Right cardiac atrium (tissue), 5 donors: ENCODE measurements around the gene CCDC149. TPM values are rescaled to one million over a fixed set of nuclear protein-coding genes. Genes with fewer than 3 reads are reported as not detected.

Experiments
- ATAC-seq, 2 donors: fragments of 200-7000 bp; cut with Tn5 transposase; one replicate each; pipeline versions ENCODE4 v1.8.0 to v1.9.1; 2020; ENCODE audit warnings: moderate library complexity in 2 of 2, mild to moderate bottlenecking in 1 of 2
- DNase-seq, 3 donors: peaks; one replicate each; pipeline ENCODE4 v3.0.0-alpha.2; 2020
- H3K27ac ChIP-seq: one replicate; pipeline ENCODE4 v1.5.1; 2013; ENCODE audit warnings: mild to moderate bottlenecking, low read length, control low read depth, moderate library complexity
- H3K27me3 ChIP-seq: one replicate; pipeline ENCODE4 v1.6.1; 2013; ENCODE audit not compliant: control insufficient read depth, insufficient read depth
- H3K4me1 ChIP-seq: one replicate; pipeline ENCODE4 v1.6.1; 2013; ENCODE audit warnings: low read length; ENCODE audit not compliant: control insufficient read depth, insufficient read depth
- H3K4me3 ChIP-seq: one replicate; pipeline ENCODE4 v1.5.1; 2013; ENCODE audit warnings: low read length, control low read depth
- H3K9me3 ChIP-seq: one replicate; pipeline ENCODE4 v1.6.1; 2013; ENCODE audit warnings: low read length; ENCODE audit not compliant: control insufficient read depth
- WGBS: extraction: QIAGEN DNeasy Blood & Tissue Kit; methylation state at CpG from one replicate; pipeline ENCODE4 v1.1.7; 2013; 5-methylcytosine and 5-hydroxymethylcytosine counted together
- intact Hi-C, 4 donors: fragments of 100-400 bp; cut with DNase I; formaldehyde crosslinking; loops; one replicate each; pipeline versions ENCODE4 v1.11.0 to v1.14.0; 2022 to 2023
- polyA plus RNA-seq: library from polyadenylated mRNA; stranded (reverse); fragments of 200-250 nt; gene quantifications from one replicate; pipeline ENCODE4 v1.2.3, GENCODE V29; 2013
- total RNA-seq, 4 donors: library from RNA; stranded (reverse); fragmentation: NEBNext Ultra II Directional; extraction: Animal tissue kit (Norgen Biotek cat#: 25700); gene quantifications; one replicate each; pipeline ENCODE4 v1.2.1, GENCODE V29; 2021
- donor health status: healthy with polysubstance abuse.
- donor health status: DM: no; HTN: yes; CAD: no.
- donor health status: DM: no; HTN: no; CAD: no.
- donor health status: DM: no; HTN: yes; CAD: no; lungs with severe emphysema.
- donor health status: DM: yes; HTN: yes; CAD: no.

CCDC149 gene
- total and polyA plus RNA-seq, 5 donors, result 10.1 to 17.4 (median 15.4) TPM

DNA sequence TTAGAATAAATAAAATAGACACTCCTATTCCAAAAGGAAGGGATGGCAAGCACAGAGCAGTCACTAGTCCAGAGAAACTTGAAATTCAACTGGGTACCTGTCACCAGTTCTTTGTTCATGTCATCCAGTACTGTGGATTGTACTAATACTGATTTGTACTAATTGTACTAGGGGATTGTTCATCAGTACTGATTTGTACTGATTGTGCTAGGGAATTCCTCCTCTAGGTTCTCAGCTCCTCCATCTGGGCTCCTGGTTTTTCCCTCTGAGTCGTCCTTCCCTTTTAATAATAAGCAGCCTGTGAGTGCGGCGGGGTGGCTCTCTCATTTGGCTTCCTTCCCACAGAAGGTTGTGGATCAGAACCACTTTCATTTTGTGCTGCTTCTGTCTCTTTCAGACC lies 148.5 kb downstream of the CCDC149 start:
- intact Hi-C loops, result no loop called here
- WGBS, result 79% methylated on average over 3 of the region's 3 CpGs

DNA sequence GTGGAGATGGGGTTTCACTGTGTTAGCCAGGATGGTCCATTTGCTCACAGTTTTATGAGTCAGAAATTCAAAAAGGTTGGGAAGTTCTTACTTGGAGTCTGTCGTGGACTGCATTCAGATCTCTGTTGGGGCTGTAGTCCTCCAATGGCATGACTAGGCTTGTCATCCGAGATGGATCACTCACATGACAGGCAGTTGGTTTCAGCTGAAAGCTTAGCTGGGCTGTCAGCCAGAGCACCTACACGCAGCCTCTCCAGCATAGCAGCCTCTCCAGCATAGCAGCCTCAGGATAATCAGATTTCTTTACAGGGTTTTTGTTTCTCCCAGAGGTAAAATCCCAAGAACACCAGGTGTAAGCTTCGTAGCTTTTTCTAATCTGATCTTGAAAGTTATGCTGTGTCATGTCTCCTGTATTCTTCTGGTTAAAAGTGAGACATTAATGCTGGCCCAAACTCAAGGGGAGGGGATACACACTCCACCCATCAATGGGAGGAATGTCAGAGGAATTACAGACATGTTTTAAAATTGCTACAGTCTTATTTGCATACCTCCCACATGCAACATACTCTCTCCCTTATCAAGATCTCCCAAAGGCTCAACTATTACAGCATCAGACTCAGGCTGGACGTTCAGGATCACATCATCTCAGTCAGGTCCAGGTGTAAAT lies 149.1 kb downstream of the CCDC149 start:
- Histone ChIP-seq H3K27me3 (no peaks in the 10 kb centered on the region), H3K9me3 (no peaks in the 10 kb centered on the region), H3K4me1 (no peaks in the 10 kb centered on the region), H3K27ac (no peak overlapping the region), H3K4me3 (no peak overlapping the region)
- DNase-seq, result peak in 1 of 3 donors; percentile 43
- WGBS, result 47% methylated on average over 5 of the region's 5 CpGs
- intact Hi-C loops, result no loop called here
- ATAC-seq, result peak; percentile 40 to 63

More for the DNA sequence above, 148.5 kb downstream of the CCDC149 start:
- Histone ChIP-seq H3K4me1 (no peaks in the 10 kb centered on the region), H3K9me3 (no peaks in the 10 kb centered on the region), H3K27ac (no peak overlapping the region), H3K27me3 (no peaks in the 10 kb centered on the region), H3K4me3 (no peak overlapping the region)
- DNase-seq (no peak), ATAC-seq (no peak)

Other genes starting within 250 kb of the CCDC149 start
- gene SOD3, start 117.5 kb downstream of the CCDC149 start, total RNA-seq, result 100 to 1,000 TPM in 1 of 4 donors, 10 to 100 TPM in 3; 61.2 to 129 (median 80.9) TPM
- gene SOD3, start 117.5 kb downstream of the CCDC149 start, polyA plus RNA-seq, result 59.2 TPM
- 1 to 10 TPM; 5.2 to 7.1 (median 6.0) TPM for gene LGI2, start 117.9 kb upstream of the CCDC149 start, total RNA-seq
- 2.4 TPM for gene LGI2, start 117.9 kb upstream of the CCDC149 start, polyA plus RNA-seq
- 1 to 10 TPM; 4.4 to 6.4 (median 4.7) TPM for gene SEPSECS, start 247.4 kb upstream of the CCDC149 start, total RNA-seq
- 2.1 TPM for gene SEPSECS, start 247.4 kb upstream of the CCDC149 start, polyA plus RNA-seq